BLaER1 treated with 17β-estradiol and CSF1 and Interleukin-3, amounts not matched to agents 10 nM and 100 nM (cell line): ENCODE results near the gene METAP1D.

Experiments
- H3K27ac ChIP-seq, 11 experiments: shearing (Covaris generic); formaldehyde crosslinking; 2 replicates each; pipeline ENCODE4 v1.8.1; 2022
- H3K27me3 ChIP-seq, 11 experiments: shearing (Covaris generic); formaldehyde crosslinking; 2 replicates each; pipeline ENCODE4 v1.8.1; 2022
- H3K36me3 ChIP-seq, 11 experiments: shearing (Covaris generic); formaldehyde crosslinking; 2 replicates each; pipeline ENCODE4 v1.8.1; 2022
- H3K4me1 ChIP-seq, 10 experiments: shearing (Covaris generic); formaldehyde crosslinking; 2 replicates each; pipeline ENCODE4 v1.8.1; 2022
- H3K4me2 ChIP-seq, 11 experiments: shearing (Covaris generic); formaldehyde crosslinking; 2 replicates each; pipeline ENCODE4 v1.8.1; 2022
- H3K4me3 ChIP-seq, 10 experiments: shearing (Covaris generic); formaldehyde crosslinking; 2 replicates each; pipeline ENCODE4 v1.8.1; 2022
- H3K9ac ChIP-seq, 11 experiments: shearing (Covaris generic); formaldehyde crosslinking; 2 replicates each; pipeline ENCODE4 v1.8.1; 2022
- H3K9me3 ChIP-seq, 11 experiments: shearing (Covaris generic); formaldehyde crosslinking; replicated peaks in 1 of 11; 2 replicates each; pipeline ENCODE4 v1.8.1; 2022
- H4K20me1 ChIP-seq, 11 experiments: shearing (Covaris generic); formaldehyde crosslinking; 2 replicates each; pipeline ENCODE4 v1.8.1; 2022
- Cebpa-rat ChIP-seq, 11 experiments: shearing (Covaris generic); IDR thresholded peaks; 2 replicates each; pipeline ENCODE4 v1.8.1; 2022

METAP1D gene

GRCh38 chr2:171999604-172000469 lies at the start of gene METAP1D:
TSS of gene METAP1D (plus strand) at chr2:171999953. CDS start at chr2:171999970, 17 bp downstream.
- peak within 1 kb of the TSS; percentile 69 to 83 (median 82) for H3K9ac ChIP-seq
- H3K27me3 ChIP-seq, result no peaks in the 10 kb centered on the region
- no peaks in the 10 kb centered on the region for H3K9me3 ChIP-seq
- peak within 1 kb of the TSS; percentile 64 to 82 (median 70) for H3K4me3 ChIP-seq
- no peaks in the 10 kb centered on the region for H3K36me3 ChIP-seq
- peaks cover 17 to 33% (median 20%) of the 10 kb centered on the region in 10 experiments; a peak in 19 of 20 replicates for H3K4me1 ChIP-seq
- peak within 1 kb of the TSS in 10 of 11 experiments; percentile 44 to 87 (median 80); a peak in 20 of 22 replicates for H3K27ac ChIP-seq
- no peak for TF ChIP-seq Cebpa-rat (IDR thresholded peaks at IDR 0.05)
- H4K20me1 ChIP-seq, result no peaks in the 10 kb centered on the region
- H3K4me2 ChIP-seq, result peak within 1 kb of the TSS; percentile 73 to 94 (median 81)

DNA sequence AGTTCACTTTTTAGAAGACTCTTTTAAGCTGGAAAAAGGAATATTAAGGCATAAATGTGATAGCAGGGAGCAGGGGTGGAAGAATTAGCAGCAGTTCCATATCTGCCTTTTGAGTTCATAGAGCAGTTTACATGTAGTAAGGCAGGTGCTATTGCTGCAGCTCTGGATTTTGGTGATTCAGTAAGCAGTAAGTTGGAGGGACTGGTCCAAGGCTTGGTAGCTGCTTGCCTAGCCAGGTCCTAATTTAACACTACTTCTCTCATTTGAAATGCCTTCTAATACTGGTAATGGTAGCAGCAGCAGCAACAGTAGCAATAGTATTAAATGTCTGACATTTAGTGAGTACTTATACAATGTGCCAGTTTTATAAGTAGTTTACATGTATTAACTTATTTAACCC lies 47.5 kb upstream of the METAP1D start:
- Histone ChIP-seq H3K4me1 (peaks cover 0 to 38% (median 29%) of the 10 kb centered on the region in 10 experiments; a peak in 14 of 20 replicates), H3K36me3 (peaks cover 12 to 96% (median 76%) of the 10 kb centered on the region in 11 experiments), H3K9ac (no peak overlapping the region), H3K27ac (no peak overlapping the region), H3K4me2 (no peak overlapping the region), H3K9me3 (no peaks in the 10 kb centered on the region), H4K20me1 (peaks cover 0 to 34% (median 0%) of the 10 kb centered on the region in 11 experiments; a peak in 10 of 22 replicates), H3K27me3 (no peaks in the 10 kb centered on the region), H3K4me3 (no peak overlapping the region)
- no peak for TF ChIP-seq Cebpa-rat (IDR thresholded peaks at IDR 0.05)

DNA sequence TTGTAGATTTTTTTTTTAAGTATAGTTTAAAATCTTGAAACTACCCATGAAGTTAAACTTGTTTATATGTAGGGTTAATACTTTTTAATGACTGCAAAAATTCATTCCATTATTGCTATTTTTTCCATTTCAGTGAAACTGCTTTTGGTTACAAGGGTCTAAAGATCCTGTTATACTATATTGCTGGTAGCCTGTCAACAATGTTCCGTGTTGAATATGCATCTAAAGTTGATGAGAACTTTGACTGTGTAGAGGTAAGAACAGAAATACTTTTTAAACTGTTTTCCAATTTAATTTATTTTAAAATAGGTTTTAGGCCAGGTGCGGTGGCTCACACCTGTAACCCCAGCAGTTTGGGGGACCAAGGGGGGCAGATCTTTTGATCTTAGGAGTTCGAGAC lies 47.0 kb upstream of the METAP1D start:
- no peaks in the 10 kb centered on the region for H3K27me3 ChIP-seq
- H3K4me2 ChIP-seq, result no peak overlapping the region
- TF ChIP-seq Cebpa-rat (IDR thresholded peaks at IDR 0.05), result no peak
- H3K36me3 ChIP-seq, result peaks cover 8 to 95% (median 73%) of the 10 kb centered on the region in 11 experiments
- peaks cover 0 to 43% (median 31%) of the 10 kb centered on the region in 10 experiments; a peak in 14 of 20 replicates for H3K4me1 ChIP-seq
- H4K20me1 ChIP-seq, result peaks cover 0 to 34% (median 0%) of the 10 kb centered on the region in 11 experiments; a peak in 9 of 22 replicates
- H3K9me3 ChIP-seq, result no peaks in the 10 kb centered on the region
- H3K9ac ChIP-seq, result no peak overlapping the region
- H3K27ac ChIP-seq, result no peak overlapping the region
- H3K4me3 ChIP-seq, result no peak overlapping the region

DNA sequence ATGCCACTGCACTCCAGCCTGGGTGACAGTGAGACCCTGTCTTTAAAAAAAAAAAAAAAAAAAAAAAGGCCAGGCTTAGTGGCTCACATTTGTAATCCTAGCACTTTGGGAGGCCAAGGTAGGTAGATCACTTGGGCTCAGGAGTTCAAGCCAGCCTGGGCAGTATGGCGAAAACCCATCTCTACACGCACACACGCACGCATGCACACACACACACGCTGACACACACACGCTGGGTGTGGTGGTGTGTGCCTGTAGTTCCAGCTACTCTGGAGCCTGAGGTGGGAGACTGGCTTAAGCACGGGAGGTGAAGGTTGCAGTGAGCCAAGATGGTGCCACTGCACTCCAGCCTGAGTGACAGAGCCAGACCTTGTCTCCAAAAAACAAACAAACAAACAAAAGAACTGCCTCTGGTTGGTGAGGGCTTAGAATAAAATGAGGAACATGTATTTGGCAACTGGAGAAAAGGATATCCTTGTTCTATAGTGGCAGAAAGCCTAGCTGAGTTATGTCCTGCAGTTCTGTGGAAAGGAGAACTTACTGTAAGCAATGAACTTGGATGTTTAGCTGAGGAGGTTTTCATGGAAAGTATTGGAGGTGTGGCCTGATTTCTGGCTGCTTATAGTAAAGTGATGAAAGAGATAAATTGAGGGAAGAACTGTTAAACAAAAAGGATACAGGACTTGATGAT lies 43.5 kb upstream of the METAP1D start:
- Histone ChIP-seq H4K20me1 (peaks cover 0 to 18% (median 0%) of the 10 kb centered on the region in 11 experiments; a peak in 6 of 22 replicates), H3K36me3 (peaks cover 0 to 95% (median 59%) of the 10 kb centered on the region in 11 experiments; a peak in 19 of 22 replicates), H3K27ac (peak overlapping the region in 7 of 11 experiments; percentile 53 to 92 (median 77); a peak in 14 of 22 replicates), H3K27me3 (no peaks in the 10 kb centered on the region), H3K9me3 (no peaks in the 10 kb centered on the region), H3K9ac (peak overlapping the region in 6 of 11 experiments; percentile 44 to 73 (median 56); a peak in 10 of 22 replicates), H3K4me1 (peaks cover 0 to 67% (median 36%) of the 10 kb centered on the region in 10 experiments; a peak in 14 of 20 replicates), H3K4me3 (no peak overlapping the region), H3K4me2 (peak overlapping the region in 6 of 11 experiments; percentile 14 to 84 (median 74); a peak in 12 of 22 replicates)
- peak in 2 of 11 experiments; percentile 22 to 33; a peak in 2 of 22 replicates for TF ChIP-seq Cebpa-rat (IDR thresholded peaks at IDR 0.05)

DNA sequence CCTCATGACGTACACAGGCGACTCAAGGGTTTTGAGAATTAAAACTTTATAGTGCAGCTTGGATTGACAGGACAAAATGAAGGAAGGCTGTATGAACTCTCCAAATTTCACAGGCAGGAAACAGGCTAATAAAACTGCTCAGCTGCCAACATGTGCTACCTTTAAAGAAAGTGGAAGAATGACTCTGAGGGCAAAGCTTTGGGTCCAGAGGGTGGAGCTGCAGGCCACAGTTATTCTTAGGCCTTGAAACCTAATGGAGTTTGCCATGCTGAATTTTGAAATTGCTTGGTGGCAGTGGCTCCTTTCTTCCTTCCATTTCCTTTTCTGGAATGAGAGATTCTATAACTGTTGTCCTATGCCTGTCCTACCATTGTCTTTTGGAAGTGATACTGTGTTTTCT lies 42.7 kb upstream of the METAP1D start:
- H3K4me3 ChIP-seq, result no peak overlapping the region
- no peaks in the 10 kb centered on the region for H3K27me3 ChIP-seq
- no peak for TF ChIP-seq Cebpa-rat (IDR thresholded peaks at IDR 0.05)
- H3K36me3 ChIP-seq, result peaks cover 0 to 89% (median 55%) of the 10 kb centered on the region in 11 experiments; a peak in 19 of 22 replicates
- no peaks in the 10 kb centered on the region for H3K9me3 ChIP-seq
- H4K20me1 ChIP-seq, result peaks cover 0 to 18% (median 0%) of the 10 kb centered on the region in 11 experiments; a peak in 5 of 22 replicates
- H3K4me1 ChIP-seq, result peaks cover 0 to 67% (median 36%) of the 10 kb centered on the region in 10 experiments; a peak in 14 of 20 replicates
- peak overlapping the region in 6 of 11 experiments; percentile 8 to 84 (median 64); a peak in 11 of 22 replicates for H3K4me2 ChIP-seq
- peak overlapping the region in 7 of 11 experiments; percentile 10 to 92 (median 73); a peak in 13 of 22 replicates for H3K27ac ChIP-seq
- peak overlapping the region in 4 of 11 experiments; percentile 27 to 71 (median 46); a peak in 7 of 22 replicates for H3K9ac ChIP-seq

DNA sequence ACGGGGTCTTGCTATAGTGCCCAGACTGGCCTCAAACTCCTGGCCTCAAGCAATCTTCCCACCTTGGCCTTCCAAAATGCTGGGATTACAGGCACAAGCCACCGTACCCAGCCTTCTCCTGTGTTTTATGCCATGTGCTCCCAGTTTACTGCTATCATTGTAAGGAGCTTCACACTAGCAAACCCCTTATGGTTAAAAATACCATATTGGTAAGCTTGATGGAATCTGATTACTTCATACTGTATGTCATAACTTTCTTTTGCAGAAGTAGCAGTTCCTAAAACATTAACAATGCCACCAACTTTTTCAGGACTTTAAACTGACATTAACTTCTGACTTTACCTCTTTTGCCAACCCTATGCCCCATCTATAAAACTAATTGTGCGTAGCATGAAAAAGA lies 41.3 kb upstream of the METAP1D start:
- Histone ChIP-seq H3K9ac (peak overlapping the region in 4 of 11 experiments; percentile 18 to 54 (median 40); a peak in 5 of 22 replicates), H3K27ac (peak overlapping the region in 7 of 11 experiments; percentile 1 to 92 (median 71); a peak in 12 of 22 replicates), H4K20me1 (peaks cover 0 to 18% (median 0%) of the 10 kb centered on the region in 11 experiments; a peak in 4 of 22 replicates), H3K9me3 (no peaks in the 10 kb centered on the region), H3K4me3 (no peak overlapping the region), H3K27me3 (no peaks in the 10 kb centered on the region), H3K36me3 (peaks cover 0 to 79% (median 41%) of the 10 kb centered on the region in 11 experiments; a peak in 16 of 22 replicates), H3K4me1 (peaks cover 0 to 66% (median 36%) of the 10 kb centered on the region in 10 experiments; a peak in 14 of 20 replicates), H3K4me2 (peak overlapping the region in 6 of 11 experiments; percentile 19 to 84 (median 67); a peak in 11 of 22 replicates)
- no peak; a peak in 1 of 22 replicates for TF ChIP-seq Cebpa-rat (IDR thresholded peaks at IDR 0.05)

GRCh38 chr2:171959998-171960397 lies 39.8 kb upstream of the METAP1D start:
- H3K4me3 ChIP-seq, result no peak overlapping the region
- peak overlapping the region in 2 of 11 experiments; percentile 20 to 84; a peak in 2 of 22 replicates for H3K4me2 ChIP-seq
- peaks cover 0 to 29% (median 0%) of the 10 kb centered on the region in 11 experiments; a peak in 6 of 22 replicates for H4K20me1 ChIP-seq
- H3K9me3 ChIP-seq, result no peaks in the 10 kb centered on the region
- H3K27ac ChIP-seq, result peak overlapping the region in 1 of 11 experiments; percentile 87; a peak in 1 of 22 replicates
- no peaks in the 10 kb centered on the region for H3K27me3 ChIP-seq
- H3K36me3 ChIP-seq, result peaks cover 0 to 74% (median 37%) of the 10 kb centered on the region in 11 experiments; a peak in 19 of 22 replicates
- TF ChIP-seq Cebpa-rat (IDR thresholded peaks at IDR 0.05), result no peak
- peaks cover 0 to 51% (median 26%) of the 10 kb centered on the region in 10 experiments; a peak in 14 of 20 replicates for H3K4me1 ChIP-seq
- H3K9ac ChIP-seq, result no peak overlapping the region

DNA sequence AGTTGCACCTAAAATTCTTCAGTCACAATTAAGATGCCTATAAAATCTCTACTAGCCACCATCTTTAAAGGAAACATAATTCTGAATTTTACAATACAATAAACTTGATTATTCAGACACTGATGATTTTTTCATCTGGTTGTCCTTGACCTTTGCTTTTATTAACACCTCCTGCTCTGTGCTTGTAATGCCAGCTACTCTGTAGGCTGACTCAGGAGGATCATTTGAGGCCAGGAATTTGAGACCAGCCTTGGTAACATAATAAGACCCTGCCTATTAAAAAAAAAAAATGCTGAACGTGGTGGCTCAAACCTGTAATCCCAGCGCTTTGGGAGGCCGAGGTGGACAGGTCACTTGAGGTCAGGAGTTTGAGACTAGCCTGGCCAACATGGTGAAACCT lies 39.2 kb upstream of the METAP1D start:
- H3K27ac ChIP-seq, result no peak overlapping the region
- peaks cover 0 to 45% (median 22%) of the 10 kb centered on the region in 10 experiments; a peak in 13 of 20 replicates for H3K4me1 ChIP-seq
- H3K36me3 ChIP-seq, result peaks cover 3 to 74% (median 37%) of the 10 kb centered on the region in 11 experiments; a peak in 19 of 22 replicates
- H4K20me1 ChIP-seq, result peaks cover 0 to 31% (median 0%) of the 10 kb centered on the region in 11 experiments; a peak in 6 of 22 replicates
- H3K4me2 ChIP-seq, result no peak overlapping the region
- no peak for TF ChIP-seq Cebpa-rat (IDR thresholded peaks at IDR 0.05)
- no peaks in the 10 kb centered on the region for H3K9me3 ChIP-seq
- no peak overlapping the region for H3K4me3 ChIP-seq
- H3K27me3 ChIP-seq, result no peaks in the 10 kb centered on the region
- H3K9ac ChIP-seq, result no peak overlapping the region
